Thyroid gland (tissue), 4 donors: ENCODE data around the gene LOC101059915.

Experiments
- POLR2A ChIP-seq, 2 donors: fragments of 450-650 bp; IDR thresholded peaks; one replicate each; pipeline ENCODE4 v1.6.1; 2017; ENCODE audit warnings: antibody characterized with exemption in 2 of 2, mild to moderate bottlenecking in 2 of 2, moderate library complexity in 1 of 2
- TF ChIP-seq, protein P1 (sequence below), 6 experiments: fragments of 200-600 bp in 3 of 6; fragments of 450-650 bp in 3 of 6; sonication (generic) in 3 of 6; IDR thresholded peaks; one replicate each; pipeline ENCODE4 v1.5.1; 2016 to 2019; ENCODE audit warnings: antibody characterized with exemption in 6 of 6, mild to moderate bottlenecking in 2 of 6, inconsistent platforms in 1 of 6, moderate library complexity in 1 of 6

DNA sequence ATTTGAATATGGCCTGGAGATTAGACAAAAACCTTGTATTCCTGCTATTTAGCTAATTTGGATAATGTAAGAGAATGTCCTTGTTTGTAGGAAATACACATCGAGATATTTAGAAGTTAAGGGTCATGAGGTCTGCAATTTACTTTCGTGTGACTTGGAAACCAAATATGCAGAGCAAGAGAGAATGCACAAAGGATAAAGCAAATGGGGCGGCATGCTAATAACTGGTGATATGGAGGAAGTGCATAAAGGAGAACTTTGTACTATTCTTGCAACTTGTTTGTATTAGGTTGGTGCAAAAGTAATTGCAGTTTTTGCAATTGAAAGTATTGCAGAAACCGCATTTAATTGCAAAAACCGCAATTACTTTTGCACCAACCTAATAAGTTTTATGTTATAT lies 41.9 kb upstream of the LOC101059915 start:
- TF ChIP-seq, protein P1, sequence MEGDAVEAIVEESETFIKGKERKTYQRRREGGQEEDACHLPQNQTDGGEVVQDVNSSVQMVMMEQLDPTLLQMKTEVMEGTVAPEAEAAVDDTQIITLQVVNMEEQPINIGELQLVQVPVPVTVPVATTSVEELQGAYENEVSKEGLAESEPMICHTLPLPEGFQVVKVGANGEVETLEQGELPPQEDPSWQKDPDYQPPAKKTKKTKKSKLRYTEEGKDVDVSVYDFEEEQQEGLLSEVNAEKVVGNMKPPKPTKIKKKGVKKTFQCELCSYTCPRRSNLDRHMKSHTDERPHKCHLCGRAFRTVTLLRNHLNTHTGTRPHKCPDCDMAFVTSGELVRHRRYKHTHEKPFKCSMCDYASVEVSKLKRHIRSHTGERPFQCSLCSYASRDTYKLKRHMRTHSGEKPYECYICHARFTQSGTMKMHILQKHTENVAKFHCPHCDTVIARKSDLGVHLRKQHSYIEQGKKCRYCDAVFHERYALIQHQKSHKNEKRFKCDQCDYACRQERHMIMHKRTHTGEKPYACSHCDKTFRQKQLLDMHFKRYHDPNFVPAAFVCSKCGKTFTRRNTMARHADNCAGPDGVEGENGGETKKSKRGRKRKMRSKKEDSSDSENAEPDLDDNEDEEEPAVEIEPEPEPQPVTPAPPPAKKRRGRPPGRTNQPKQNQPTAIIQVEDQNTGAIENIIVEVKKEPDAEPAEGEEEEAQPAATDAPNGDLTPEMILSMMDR (IDR thresholded peaks at IDR 0.05): no peak
- TF ChIP-seq POLR2A (IDR thresholded peaks at IDR 0.05): no peak
